Liver (tissue), 9 donors: ENCODE data around the gene PFKFB3. TPM values are rescaled to one million over a fixed set of nuclear protein-coding genes. Genes with fewer than 3 reads are reported as not detected.

ENCODE experiments used
- DNase-seq: peaks from one replicate; pipeline ENCODE4 v3.0.0-alpha.2; 2017; ENCODE audit warnings: low spot score
- H3K27ac ChIP-seq, 2 donors: one replicate each; pipeline ENCODE4 v1.7.0; 2013; ENCODE audit warnings: inconsistent platforms in 2 of 2, low read length in 2 of 2, control low read depth in 1 of 2, low read depth in 1 of 2, mild to moderate bottlenecking in 1 of 2
- H3K27me3 ChIP-seq, 4 donors: one replicate each; pipeline versions ENCODE4 v1.6.1 to v1.7.0; 2013; ENCODE audit warnings: low read length in 3 of 4, inconsistent platforms in 1 of 4, mild to moderate bottlenecking in 1 of 4, moderate library complexity in 1 of 4; ENCODE audit not compliant: control insufficient read depth in 4 of 4, insufficient read depth in 4 of 4
- H3K36me3 ChIP-seq, 4 donors: one replicate each; pipeline versions ENCODE4 v1.6.1 to v1.7.0; 2013; ENCODE audit warnings: low read length in 3 of 4, mild to moderate bottlenecking in 3 of 4, low read depth in 1 of 4, moderate library complexity in 1 of 4; ENCODE audit not compliant: control insufficient read depth in 4 of 4, insufficient read depth in 3 of 4
- H3K4me1 ChIP-seq, 4 donors: one replicate each; pipeline versions ENCODE4 v1.6.1 to v1.7.0; 2013; ENCODE audit warnings: low read length in 3 of 4, mild to moderate bottlenecking in 3 of 4, moderate library complexity in 1 of 4; ENCODE audit not compliant: control insufficient read depth in 4 of 4, insufficient read depth in 4 of 4
- H3K4me3 ChIP-seq, 3 donors: one replicate each; pipeline versions ENCODE4 v1.6.1 to v1.7.0; 2013; ENCODE audit warnings: low read length in 3 of 3, control low read depth in 1 of 3, low read depth in 1 of 3, mild to moderate bottlenecking in 1 of 3
- H3K9ac ChIP-seq, 2 donors: one replicate each; pipeline ENCODE4 v1.7.0; 2013; ENCODE audit warnings: low read length in 2 of 2, mild to moderate bottlenecking in 2 of 2, moderate library complexity in 2 of 2, control low read depth in 1 of 2, low read depth in 1 of 2
- H3K9me3 ChIP-seq, 4 donors: one replicate each; pipeline versions ENCODE4 v1.6.1 to v1.7.0; 2013; ENCODE audit warnings: low read length in 3 of 4; ENCODE audit not compliant: control insufficient read depth in 4 of 4
- ATF3 ChIP-seq: IDR thresholded peaks from 2 replicates; pipeline ENCODE4 v1.6.1; 2016; ENCODE audit warnings: antibody characterized with exemption
- CTCF ChIP-seq: fragments of 150-350 bp; IDR thresholded peaks from 2 replicates; pipeline ENCODE4 v1.5.1; 2017; ENCODE audit warnings: improper control_type of control experiment, low read depth, low read length; ENCODE audit not compliant: missing input control
- EGR1 ChIP-seq, 2 donors: IDR thresholded peaks; 2 replicates each; pipeline ENCODE4 v1.6.1; 2016 to 2018; ENCODE audit warnings: antibody characterized with exemption in 2 of 2, low read depth in 2 of 2
- FOXA1 ChIP-seq: IDR thresholded peaks from 2 replicates; pipeline ENCODE4 v1.6.1; 2016; ENCODE audit warnings: antibody characterized with exemption
- FOXA2 ChIP-seq: IDR thresholded peaks from 2 replicates; pipeline ENCODE4 v1.6.1; 2016; ENCODE audit warnings: antibody characterized with exemption
- GABPA ChIP-seq, 2 donors: IDR thresholded peaks in 1 of 2; conservative IDR thresholded peaks in 1 of 2; 2 replicates each; pipeline ENCODE4 v1.6.1; 2016; ENCODE audit warnings: antibody characterized with exemption in 2 of 2, mild to moderate bottlenecking in 1 of 2, moderate library complexity in 1 of 2
- HNF4A ChIP-seq, 2 donors: conservative IDR thresholded peaks; 2 replicates each; pipeline ENCODE4 v1.6.1; 2016; ENCODE audit warnings: antibody characterized with exemption in 2 of 2, mild to moderate bottlenecking in 2 of 2
- HNF4G ChIP-seq: IDR thresholded peaks from 2 replicates; pipeline ENCODE4 v1.6.1; 2016; ENCODE audit warnings: antibody characterized with exemption
- JUND ChIP-seq, 2 donors: IDR thresholded peaks; 2 replicates each; pipeline ENCODE4 v1.6.1; 2016; ENCODE audit warnings: antibody characterized with exemption in 2 of 2
- MAX ChIP-seq: IDR thresholded peaks from 2 replicates; pipeline ENCODE4 v1.6.1; 2016; ENCODE audit warnings: antibody characterized with exemption
- NR2F2 ChIP-seq: IDR thresholded peaks from 2 replicates; pipeline ENCODE4 v1.6.1; 2016; ENCODE audit warnings: antibody characterized with exemption
- RAD21 ChIP-seq, 2 donors: IDR thresholded peaks; 2 replicates each; pipeline ENCODE4 v1.6.1; 2016; ENCODE audit warnings: antibody characterized with exemption in 2 of 2, mild to moderate bottlenecking in 2 of 2
- REST ChIP-seq: IDR thresholded peaks from 2 replicates; pipeline ENCODE4 v1.6.1; 2016; ENCODE audit warnings: antibody characterized with exemption, mild to moderate bottlenecking
- RXRA ChIP-seq, 2 donors: IDR thresholded peaks; 2 replicates each; pipeline ENCODE4 v1.6.1; 2017 to 2018; ENCODE audit warnings: antibody characterized with exemption in 2 of 2, mild to moderate bottlenecking in 1 of 2
- SP1 ChIP-seq: IDR thresholded peaks from 2 replicates; pipeline ENCODE4 v1.6.1; 2018; ENCODE audit warnings: antibody characterized with exemption, mild to moderate bottlenecking
- TAF1 ChIP-seq: conservative IDR thresholded peaks from 2 replicates; pipeline ENCODE4 v1.6.1; 2016; ENCODE audit warnings: antibody characterized with exemption, mild to moderate bottlenecking
- YY1 ChIP-seq: IDR thresholded peaks from 2 replicates; pipeline ENCODE4 v1.6.1; 2016; ENCODE audit warnings: antibody characterized with exemption, mild to moderate bottlenecking
- ZBTB33 ChIP-seq: IDR thresholded peaks from 2 replicates; pipeline ENCODE4 v1.6.1; 2016; ENCODE audit warnings: antibody characterized with exemption
- WGBS: extraction: QIAGEN DNeasy Blood & Tissue Kit; methylation state at CpG from one replicate; pipeline ENCODE4 v1.1.7; 2013; 5-methylcytosine and 5-hydroxymethylcytosine counted together
- polyA plus RNA-seq, 2 donors: library from polyadenylated mRNA; stranded (reverse) in 1 of 2; unstranded in 1 of 2; fragments of 200-250 nt in 1 of 2; fragments of >200 nt in 1 of 2; fragmentation: Nextera tagmentation in 1 of 2; extraction: Ambion mirVana in 1 of 2; gene quantifications; one replicate each; pipeline versions ENCODE4 v1.2.1 to v1.2.3, GENCODE V29; 2013 to 2015
- total RNA-seq, 2 donors: library from RNA; depleted of rRNA; stranded (reverse); fragments of >200 nt; gene quantifications; one replicate each; pipeline ENCODE4 v1.2.3, GENCODE V29; 2014
- donor health status: healthy.
- donor health status: healthy.
- donor health status: healthy.
- donor health status: healthy.
- donor health status: healthy.

The PFKFB3 gene
- total and polyA plus RNA-seq, 4 donors, result 1.6 to 9.1 (median 5.8) TPM

GRCh38 chr10:6199131-6199733 lies 3.5 kb upstream of the PFKFB3 start:
- no peaks in the 10 kb centered on the region for H3K27me3 ChIP-seq
- no peak overlapping the region for H3K9ac ChIP-seq
- peaks cover 21 to 50% (median 34%) of the 10 kb centered on the region in 4 donors for H3K4me1 ChIP-seq
- no peaks in the 10 kb centered on the region for H3K36me3 ChIP-seq
- H3K9me3 ChIP-seq, result no peaks in the 10 kb centered on the region
- TF ChIP-seq TAF1 (no peak), CTCF (no peak), GABPA (IDR thresholded peaks at IDR 0.05 in 1 of 2, conservative IDR thresholded peaks at IDR 0.05 in 1 of 2) (no peak), SP1 (peak; percentile 65), FOXA1 (no peak), ATF3 (no peak), RXRA (IDR thresholded peaks at IDR 0.05) (peak; percentile 68 to 87), RAD21 (IDR thresholded peaks at IDR 0.05) (peak; percentile 50 to 54), FOXA2 (peak; percentile 74), YY1 (peak; percentile 62), HNF4G (no peak), JUND (IDR thresholded peaks at IDR 0.05) (peak in 1 of 2 donors; percentile 11), NR2F2 (no peak), EGR1 (IDR thresholded peaks at IDR 0.05; ENCODE audit: low read depth in 2 of 2) (no peak), REST (no peak), ZBTB33 (no peak), MAX (peak; percentile 59), HNF4A (conservative IDR thresholded peaks at IDR 0.05) (peak; percentile 62 to 74)
- no peak for DNase-seq
- H3K4me3 ChIP-seq, result no peak overlapping the region
- peak overlapping the region; percentile 50 to 74 for H3K27ac ChIP-seq
- WGBS, result 45% methylated on average over 6 of the region's 6 CpGs
